Bronchial epithelial cell (primary cell): ENCODE results near the gene APP. TPM values are rescaled to one million over a fixed set of nuclear protein-coding genes. Genes with fewer than 3 reads are reported as not detected.

Experiments used
- DNase-seq: peaks from one replicate; pipeline ENCODE4 v3.0.0-alpha.2; 2010; ENCODE audit warnings: low read depth
- FAIRE-seq: peaks from 2 replicates; lab custom pipeline; 2011; peaks lifted over from hg19 to GRCh38; lab: Jason Lieb, UNC
- H3K27me3 ChIP-seq: 2 replicates; pipeline ENCODE4 v1.5.1; 2011; ENCODE audit warnings: low read length; ENCODE audit not compliant: control insufficient read depth, insufficient read depth
- H3K36me3 ChIP-seq: 2 replicates; pipeline ENCODE4 v1.5.1; 2011; ENCODE audit warnings: low read length; ENCODE audit not compliant: control insufficient read depth, insufficient read depth
- H3K4me3 ChIP-seq: 2 replicates; pipeline ENCODE4 v1.5.1; 2011; ENCODE audit warnings: mild to moderate bottlenecking, low read depth, low read length, control low read depth
- total RNA-seq: library from RNA; depleted of rRNA; stranded (reverse); fragments of >200 nt; gene quantifications from 2 replicates; pipeline ENCODE4 v1.2.1, GENCODE V29; 2014
- TF ChIP-seq, protein P1 (sequence below): IDR thresholded peaks from 2 replicates; pipeline ENCODE4 v1.5.1; 2011; ENCODE audit warnings: mild to moderate bottlenecking, moderate library complexity, low read length, control low read depth, inconsistent platforms; ENCODE audit not compliant: insufficient read depth, severe bottlenecking

APP gene
- total RNA-seq, 1 donor from 2014 or later: 745 TPM

DNA sequence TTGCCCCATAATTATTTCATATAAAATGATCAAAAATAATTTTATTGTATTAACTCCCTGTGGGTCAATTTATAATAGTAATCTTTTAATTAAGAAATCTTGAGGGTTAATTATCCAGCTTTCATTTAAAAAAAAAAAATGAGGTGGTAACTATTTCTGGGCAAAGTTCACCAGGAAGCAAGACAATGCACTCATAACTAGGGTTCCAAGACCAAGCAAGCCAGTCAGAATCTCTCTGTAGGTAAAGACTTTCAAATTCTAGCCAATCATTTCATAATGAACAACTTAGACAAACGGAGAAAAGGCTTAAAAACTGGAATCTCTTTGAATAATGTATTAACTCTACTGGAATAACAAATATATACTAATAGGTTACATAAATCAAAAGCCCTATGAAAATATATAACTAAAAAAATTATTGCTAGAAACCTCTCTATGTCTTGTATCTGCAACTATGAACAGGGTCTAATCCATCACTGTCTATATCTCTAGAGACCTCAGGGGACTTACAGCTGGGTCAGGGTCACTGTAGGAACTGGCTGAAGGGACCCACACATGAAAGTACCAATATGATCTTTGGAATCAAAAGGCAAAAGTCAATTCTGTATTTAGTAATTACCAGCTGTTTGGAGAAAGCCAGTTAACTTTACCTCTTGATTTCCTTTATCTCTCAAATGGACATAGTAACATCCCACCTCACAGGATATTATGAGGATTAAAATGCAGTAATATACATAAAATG is 43.3 kb downstream of the APP start:
- Histone ChIP-seq H3K36me3 (peaks cover 1% of the 10 kb centered on the region), H3K27me3 (no peaks in the 10 kb centered on the region), H3K4me3 (no peak overlapping the region)
- no peak for FAIRE-seq
- TF ChIP-seq, protein P1, sequence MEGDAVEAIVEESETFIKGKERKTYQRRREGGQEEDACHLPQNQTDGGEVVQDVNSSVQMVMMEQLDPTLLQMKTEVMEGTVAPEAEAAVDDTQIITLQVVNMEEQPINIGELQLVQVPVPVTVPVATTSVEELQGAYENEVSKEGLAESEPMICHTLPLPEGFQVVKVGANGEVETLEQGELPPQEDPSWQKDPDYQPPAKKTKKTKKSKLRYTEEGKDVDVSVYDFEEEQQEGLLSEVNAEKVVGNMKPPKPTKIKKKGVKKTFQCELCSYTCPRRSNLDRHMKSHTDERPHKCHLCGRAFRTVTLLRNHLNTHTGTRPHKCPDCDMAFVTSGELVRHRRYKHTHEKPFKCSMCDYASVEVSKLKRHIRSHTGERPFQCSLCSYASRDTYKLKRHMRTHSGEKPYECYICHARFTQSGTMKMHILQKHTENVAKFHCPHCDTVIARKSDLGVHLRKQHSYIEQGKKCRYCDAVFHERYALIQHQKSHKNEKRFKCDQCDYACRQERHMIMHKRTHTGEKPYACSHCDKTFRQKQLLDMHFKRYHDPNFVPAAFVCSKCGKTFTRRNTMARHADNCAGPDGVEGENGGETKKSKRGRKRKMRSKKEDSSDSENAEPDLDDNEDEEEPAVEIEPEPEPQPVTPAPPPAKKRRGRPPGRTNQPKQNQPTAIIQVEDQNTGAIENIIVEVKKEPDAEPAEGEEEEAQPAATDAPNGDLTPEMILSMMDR: no peak
- DNase-seq: no peak

DNA sequence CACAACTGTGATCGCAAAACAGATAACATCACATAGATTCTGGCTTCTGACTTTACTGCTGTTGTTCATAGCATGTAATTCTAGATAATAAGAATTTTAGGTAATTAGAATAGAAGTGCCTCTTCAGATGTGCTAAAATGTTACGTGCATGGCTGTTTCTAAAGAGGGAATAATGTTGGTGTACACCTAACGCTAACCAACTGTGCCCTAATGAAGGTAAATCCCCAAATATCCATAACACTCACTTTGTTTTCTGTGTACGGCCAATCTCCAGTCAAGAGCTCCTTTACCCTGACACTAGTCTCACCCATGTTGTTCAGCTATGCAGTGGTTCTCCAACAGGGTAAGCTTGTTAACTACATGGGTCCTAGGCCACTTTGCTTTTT is 44.4 kb downstream of the APP start:
- DNase-seq (no peak), FAIRE-seq (no peak)
- no peaks in the 10 kb centered on the region for H3K27me3 ChIP-seq
- no peak overlapping the region for H3K4me3 ChIP-seq
- TF ChIP-seq, protein P1: no peak
- peaks cover 1% of the 10 kb centered on the region for H3K36me3 ChIP-seq

DNA sequence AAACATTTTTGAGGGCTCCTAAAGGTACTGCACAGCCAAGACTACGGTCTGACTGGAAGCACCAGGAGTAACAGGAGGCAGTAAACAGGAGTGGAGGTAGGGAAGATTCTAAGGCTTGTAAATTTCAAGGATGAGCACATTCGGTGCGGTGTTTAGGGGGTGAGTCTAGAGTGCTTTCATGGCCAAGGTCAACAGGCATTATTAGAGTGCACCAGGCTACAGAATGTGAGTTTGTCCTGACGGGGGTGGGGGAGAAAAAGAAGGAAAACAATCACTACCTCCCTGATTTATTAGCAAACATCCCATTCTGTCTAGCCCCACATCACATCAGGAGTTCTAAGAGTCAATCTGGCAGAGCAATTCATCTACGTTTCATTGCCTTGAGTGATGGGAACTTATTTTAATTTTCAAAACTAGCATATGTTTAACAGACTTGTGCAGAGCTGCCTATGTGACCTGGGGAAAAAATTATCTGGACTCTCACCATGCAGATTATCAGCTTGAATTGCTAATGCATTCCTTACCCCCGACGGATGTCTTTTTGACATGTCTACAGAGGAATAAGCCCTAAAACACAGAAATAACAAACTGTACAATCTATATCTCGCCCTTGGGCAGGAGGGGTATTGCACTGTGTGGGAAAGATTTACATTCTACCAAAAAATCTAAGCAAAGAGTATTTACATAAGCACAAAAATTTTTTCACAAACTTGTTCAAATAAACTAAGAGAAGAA is 45.0 kb downstream of the APP start:
- FAIRE-seq: no peak
- DNase-seq: no peak
- Histone ChIP-seq H3K27me3 (no peaks in the 10 kb centered on the region), H3K36me3 (peaks cover 1% of the 10 kb centered on the region), H3K4me3 (no peak overlapping the region)
- TF ChIP-seq, protein P1: no peak

DNA sequence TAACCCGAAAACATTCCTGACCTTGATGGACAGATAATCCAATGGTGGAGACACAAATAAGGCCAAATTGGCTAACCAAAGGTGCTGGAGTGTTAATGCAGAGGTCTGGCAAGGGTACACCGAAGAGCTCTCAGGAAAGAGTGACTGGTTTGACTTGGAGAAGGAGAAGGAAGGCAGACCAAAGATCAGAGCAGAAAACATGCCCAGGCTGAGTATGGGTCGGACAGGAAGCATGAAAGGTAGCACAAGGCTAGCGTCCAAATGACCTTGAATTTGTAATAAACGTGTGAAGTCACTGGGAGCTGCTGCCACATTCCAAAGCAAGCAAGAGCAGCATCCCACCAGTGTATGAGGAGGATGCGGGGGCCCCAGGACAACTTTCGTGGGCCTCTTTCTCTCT is 45.7 kb downstream of the APP start:
- Histone ChIP-seq H3K4me3 (no peak overlapping the region), H3K36me3 (no peaks in the 10 kb centered on the region), H3K27me3 (no peaks in the 10 kb centered on the region)
- peak; percentile 41 for DNase-seq
- TF ChIP-seq, protein P1: no peak
- no peak for FAIRE-seq

DNA sequence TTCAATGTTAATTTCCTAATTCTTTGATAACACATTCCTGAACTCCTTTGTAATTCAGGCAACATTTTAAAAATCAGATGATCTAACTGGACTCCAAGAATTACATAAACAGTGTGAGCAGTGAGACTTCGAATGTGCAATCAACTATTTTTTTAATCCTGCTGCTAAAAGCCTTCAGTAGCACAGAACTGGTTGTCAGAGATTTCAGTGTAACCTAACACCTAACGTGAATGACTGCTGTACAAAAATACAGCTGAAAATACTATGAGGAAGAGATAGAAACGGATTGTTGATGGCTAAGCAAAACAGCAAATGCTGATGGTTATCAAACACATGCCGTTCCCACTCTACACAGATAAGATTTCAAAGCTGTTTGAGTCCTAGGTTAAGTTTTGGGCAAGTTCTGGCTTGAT is 46.1 kb downstream of the APP start:
- FAIRE-seq: no peak
- no peaks in the 10 kb centered on the region for H3K27me3 ChIP-seq
- peak; percentile 54 for DNase-seq

More for the DNA sequence above, 46.1 kb downstream of the APP start:
- no peak overlapping the region for H3K4me3 ChIP-seq
- no peaks in the 10 kb centered on the region for H3K36me3 ChIP-seq
- TF ChIP-seq, protein P1: no peak
